HG02884 (cell line): ENCODE measurements around the gene HNRNPUL2.

Experiments used
- ATAC-seq: cut with Tn5 transposase; IDR thresholded peaks from one replicate; pipeline ENCODE4 v1.9.1; 2021; ENCODE audit warnings: mild to moderate bottlenecking, moderate library complexity; ENCODE audit not compliant: unreplicated experiment

Gene HNRNPUL2

GRCh38 chr11:62727872-62728170 lies 564 bp upstream of the HNRNPUL2 start:
- ATAC-seq, result peak; percentile 46

- peak; percentile 2 for ATAC-seq
Measured at GRCh38 chr11:62726915-62727164, 417 bp downstream of the HNRNPUL2 start.

GRCh38 chr11:62726156-62726914 lies 922 bp downstream of the HNRNPUL2 start:
- no peak for ATAC-seq

- ATAC-seq, result no peak
Measured at GRCh38 chr11:62725646-62726045, 1.6 kb downstream of the HNRNPUL2 start.

- ATAC-seq, result no peak
Measured at GRCh38 chr11:62724171-62724570, 3.1 kb downstream of the HNRNPUL2 start.

GRCh38 chr11:62721994-62722393 lies 5.3 kb downstream of the HNRNPUL2 start:
- no peak for ATAC-seq

- no peak for ATAC-seq
Measured at GRCh38 chr11:62719302-62719978, 7.8 kb downstream of the HNRNPUL2 start.

GRCh38 chr11:62716816-62717215 lies 10.4 kb downstream of the HNRNPUL2 start:
- no peak for ATAC-seq

- no peak for ATAC-seq
Measured at GRCh38 chr11:62716206-62716605, 11.1 kb downstream of the HNRNPUL2 start.

GRCh38 chr11:62715150-62716130 lies 11.8 kb downstream of the HNRNPUL2 start:
- ATAC-seq, result no peak

- no peak for ATAC-seq
Measured at GRCh38 chr11:62713343-62713742, 13.9 kb downstream of the HNRNPUL2 start.

- ATAC-seq, result no peak
Measured at GRCh38 chr11:62712861-62713260, 14.4 kb downstream of the HNRNPUL2 start.

GRCh38 chr11:62712276-62712812 lies 14.9 kb downstream of the HNRNPUL2 start:
- no peak for ATAC-seq

- ATAC-seq, result no peak
Measured at GRCh38 chr11:62710001-62710345, 17.3 kb downstream of the HNRNPUL2 start.

GRCh38 chr11:62709247-62710000 lies 17.8 kb downstream of the HNRNPUL2 start:
- ATAC-seq, result peak; percentile 63

GRCh38 chr11:62708793-62709192 lies 18.5 kb downstream of the HNRNPUL2 start:
- no peak for ATAC-seq

- no peak for ATAC-seq
Measured at GRCh38 chr11:62708392-62708791, 18.9 kb downstream of the HNRNPUL2 start.

- ATAC-seq, result no peak
Measured at GRCh38 chr11:62707277-62707861, 19.9 kb downstream of the HNRNPUL2 start, which contains the start of the genes BSCL2 and GNG3. Gene BSCL2 (minus strand): TSS chr11:62707424. CDS start chr11:62707195, 229 bp downstream. Gene GNG3 (plus strand): TSS chr11:62707676. CDS start chr11:62708296, 620 bp downstream.

GRCh38 chr11:62706850-62707247 lies 20.4 kb downstream of the HNRNPUL2 start:
- no peak for ATAC-seq
